Measurements from ENCODE around the gene EFNA5.

DNA sequence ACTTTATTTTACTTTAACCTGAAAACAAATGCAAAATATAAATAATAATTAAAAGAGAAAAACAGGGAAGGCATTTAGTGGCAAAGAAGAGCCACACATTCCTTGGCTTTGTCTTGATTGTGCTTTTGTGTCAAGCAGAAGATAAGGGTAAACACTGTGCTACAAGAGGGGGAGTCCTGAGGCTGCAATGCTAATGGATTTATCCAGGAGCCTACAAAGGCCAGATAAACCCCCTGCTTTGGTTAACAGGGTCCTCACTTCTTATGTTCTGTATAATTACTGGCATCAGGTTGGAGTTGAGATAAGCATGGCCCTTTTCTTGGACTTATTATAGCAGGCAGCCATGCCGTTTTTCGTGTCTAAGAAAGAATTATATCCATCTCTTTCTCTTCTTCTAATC is 302.8 kb downstream of the EFNA5 start:
- TF ChIP-seq, protein P1, sequence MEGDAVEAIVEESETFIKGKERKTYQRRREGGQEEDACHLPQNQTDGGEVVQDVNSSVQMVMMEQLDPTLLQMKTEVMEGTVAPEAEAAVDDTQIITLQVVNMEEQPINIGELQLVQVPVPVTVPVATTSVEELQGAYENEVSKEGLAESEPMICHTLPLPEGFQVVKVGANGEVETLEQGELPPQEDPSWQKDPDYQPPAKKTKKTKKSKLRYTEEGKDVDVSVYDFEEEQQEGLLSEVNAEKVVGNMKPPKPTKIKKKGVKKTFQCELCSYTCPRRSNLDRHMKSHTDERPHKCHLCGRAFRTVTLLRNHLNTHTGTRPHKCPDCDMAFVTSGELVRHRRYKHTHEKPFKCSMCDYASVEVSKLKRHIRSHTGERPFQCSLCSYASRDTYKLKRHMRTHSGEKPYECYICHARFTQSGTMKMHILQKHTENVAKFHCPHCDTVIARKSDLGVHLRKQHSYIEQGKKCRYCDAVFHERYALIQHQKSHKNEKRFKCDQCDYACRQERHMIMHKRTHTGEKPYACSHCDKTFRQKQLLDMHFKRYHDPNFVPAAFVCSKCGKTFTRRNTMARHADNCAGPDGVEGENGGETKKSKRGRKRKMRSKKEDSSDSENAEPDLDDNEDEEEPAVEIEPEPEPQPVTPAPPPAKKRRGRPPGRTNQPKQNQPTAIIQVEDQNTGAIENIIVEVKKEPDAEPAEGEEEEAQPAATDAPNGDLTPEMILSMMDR (IDR thresholded peaks at IDR 0.05), result no peak
- TF ChIP-seq POLR2AphosphoS5 (IDR thresholded peaks at IDR 0.05; ENCODE audit: insufficient read depth in 1 of 2, low read depth in 1 of 2), result no peak

All from vagina (tissue), 2 donors.